ENCODE results near the gene FH. TPM values are rescaled to one million over a fixed set of nuclear protein-coding genes. Genes with fewer than 3 reads are reported as not detected.

The FH gene
- polyA plus RNA-seq, 1 donor (not counting 4 experiments of a cell fraction or from before 2014, with no cell fraction given), result 101 TPM

- Histone ChIP-seq H3K9me1 (ENCODE audit: control insufficient read depth, extremely low read depth, insufficient read depth, low read length) (no peaks in the 10 kb centered on the region), H3K27ac (ENCODE audit: control insufficient read depth, insufficient read depth, low read length) (no peak overlapping the region), H2AFZ (ENCODE audit: control insufficient read depth, low read length) (no peak overlapping the region), H3K4me1 (ENCODE audit: control insufficient read depth, extremely low read depth, insufficient read depth, low read length) (peaks cover 10% of the 10 kb centered on the region), H3K79me2 (ENCODE audit: control insufficient read depth, insufficient read depth, low read length) (peaks cover 40% of the 10 kb centered on the region), H3K4me3 (ENCODE audit: control insufficient read depth in 2 of 3, extremely low read depth in 1 of 3, insufficient read depth in 2 of 3, low read depth in 1 of 3, low read length in 3 of 3) (no peak overlapping the region), H3K9me3 (ENCODE audit: control insufficient read depth, low read depth, low read length) (no peaks in the 10 kb centered on the region), H3K4me2 (ENCODE audit: control insufficient read depth, extremely low read depth, insufficient read depth, low read depth, low read length) (no peak overlapping the region), H4K20me1 (ENCODE audit: control insufficient read depth, extremely low read depth, insufficient read depth, low read length) (no peaks in the 10 kb centered on the region), H3K36me3 (ENCODE audit: control insufficient read depth in 2 of 2, extremely low read depth in 1 of 2, insufficient read depth in 2 of 2, low read length in 2 of 2) (peaks cover 5 to 18% of the 10 kb centered on the region in 2 experiments), H3K27me3 (ENCODE audit: control insufficient read depth, extremely low read depth, insufficient read depth, low read length) (no peaks in the 10 kb centered on the region), H3K9ac (ENCODE audit: control insufficient read depth, extremely low read depth, insufficient read depth, low read length) (no peak overlapping the region)
- no peak for FAIRE-seq
- DNase-seq (ENCODE audit: low read depth, low spot score), result no peak
- dilution Hi-C loops (cut with MboI; ENCODE audit: extremely low pct_ligation_motif_present, low sequenced_read_pairs), result no loop called here
- TF ChIP-seq EZH2 (IDR thresholded peaks at IDR 0.05; ENCODE audit: low read length), result no peak
- no peak for TF ChIP-seq CTCF (optimal IDR thresholded peaks at IDR 0.05 in 1 of 3, IDR thresholded peaks at IDR 0.05 in 1 of 3, conservative IDR thresholded peaks at IDR 0.05 in 1 of 3; ENCODE audit: extremely low read depth in 1 of 3, insufficient read depth in 2 of 3, low read length in 3 of 3)
Observed at GRCh38 chr1:241513378-241513777, 6.2 kb downstream of the FH start.

- H3K4me2 ChIP-seq (ENCODE audit: control insufficient read depth, extremely low read depth, insufficient read depth, low read depth, low read length), result no peak overlapping the region
- H4K20me1 ChIP-seq (ENCODE audit: control insufficient read depth, extremely low read depth, insufficient read depth, low read length), result no peaks in the 10 kb centered on the region
- DNase-seq (ENCODE audit: low read depth, low spot score) (no peak), FAIRE-seq (peak; percentile 9)
- no peaks in the 10 kb centered on the region for H3K9me3 ChIP-seq (ENCODE audit: control insufficient read depth, low read depth, low read length)
- dilution Hi-C loops (cut with MboI; ENCODE audit: extremely low pct_ligation_motif_present, low sequenced_read_pairs), result no loop called here
- H3K79me2 ChIP-seq (ENCODE audit: control insufficient read depth, insufficient read depth, low read length), result no peaks in the 10 kb centered on the region
- no peaks in the 10 kb centered on the region for H3K9me1 ChIP-seq (ENCODE audit: control insufficient read depth, extremely low read depth, insufficient read depth, low read length)
- H2AFZ ChIP-seq (ENCODE audit: control insufficient read depth, low read length), result no peak overlapping the region
- H3K4me1 ChIP-seq (ENCODE audit: control insufficient read depth, extremely low read depth, insufficient read depth, low read length), result no peaks in the 10 kb centered on the region
- H3K9ac ChIP-seq (ENCODE audit: control insufficient read depth, extremely low read depth, insufficient read depth, low read length), result no peak overlapping the region
- no peaks in the 10 kb centered on the region for H3K27me3 ChIP-seq (ENCODE audit: control insufficient read depth, extremely low read depth, insufficient read depth, low read length)
- H3K4me3 ChIP-seq (ENCODE audit: control insufficient read depth in 2 of 3, extremely low read depth in 1 of 3, insufficient read depth in 2 of 3, low read depth in 1 of 3, low read length in 3 of 3), result no peak overlapping the region
- no peak overlapping the region for H3K27ac ChIP-seq (ENCODE audit: control insufficient read depth, insufficient read depth, low read length)
- peaks cover 19 to 35% of the 10 kb centered on the region in 2 experiments for H3K36me3 ChIP-seq (ENCODE audit: control insufficient read depth in 2 of 2, extremely low read depth in 1 of 2, insufficient read depth in 2 of 2, low read length in 2 of 2)
- TF ChIP-seq CTCF (optimal IDR thresholded peaks at IDR 0.05 in 1 of 3, IDR thresholded peaks at IDR 0.05 in 1 of 3, conservative IDR thresholded peaks at IDR 0.05 in 1 of 3; ENCODE audit: extremely low read depth in 1 of 3, insufficient read depth in 2 of 3, low read length in 3 of 3) (no peak), EZH2 (IDR thresholded peaks at IDR 0.05; ENCODE audit: low read length) (no peak)
Observed at GRCh38 chr1:241507189-241507863, 12.2 kb downstream of the FH start.

Data from keratinocyte (primary cell).